ENCODE measurements around the gene OR52B4.
"Not testable (repeated sequence)": the region's sequence is repeated elsewhere in the genome, so short reads cannot be mapped to it uniquely, and the experiment has no call there.

DNA sequence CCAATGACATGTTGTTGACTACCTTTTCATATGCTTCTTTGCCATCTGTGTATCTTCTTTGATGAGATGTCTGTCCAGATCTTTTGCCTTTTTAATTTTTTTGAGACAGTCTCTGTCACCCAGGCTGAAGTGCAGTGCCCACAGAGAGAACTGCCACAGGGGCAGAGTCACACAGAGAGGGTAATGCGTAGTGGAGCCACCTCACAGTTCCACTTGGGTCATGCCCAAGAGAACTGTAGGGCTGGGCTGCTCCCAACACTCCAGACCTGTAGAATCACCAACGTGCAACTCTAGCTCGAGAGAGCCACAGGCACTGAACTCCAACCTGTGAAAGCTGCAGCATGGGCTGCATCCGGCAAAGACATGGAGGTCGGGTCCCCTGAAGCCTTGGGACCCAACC, 20.0 kb downstream of the OR52B4 start:
- TF ChIP-seq EZH2phosphoT487 (IDR thresholded peaks at IDR 0.05; ENCODE audit: borderline replicate concordance, low read depth, low read length): not testable (repeated sequence)
- TF ChIP-seq, protein P1, sequence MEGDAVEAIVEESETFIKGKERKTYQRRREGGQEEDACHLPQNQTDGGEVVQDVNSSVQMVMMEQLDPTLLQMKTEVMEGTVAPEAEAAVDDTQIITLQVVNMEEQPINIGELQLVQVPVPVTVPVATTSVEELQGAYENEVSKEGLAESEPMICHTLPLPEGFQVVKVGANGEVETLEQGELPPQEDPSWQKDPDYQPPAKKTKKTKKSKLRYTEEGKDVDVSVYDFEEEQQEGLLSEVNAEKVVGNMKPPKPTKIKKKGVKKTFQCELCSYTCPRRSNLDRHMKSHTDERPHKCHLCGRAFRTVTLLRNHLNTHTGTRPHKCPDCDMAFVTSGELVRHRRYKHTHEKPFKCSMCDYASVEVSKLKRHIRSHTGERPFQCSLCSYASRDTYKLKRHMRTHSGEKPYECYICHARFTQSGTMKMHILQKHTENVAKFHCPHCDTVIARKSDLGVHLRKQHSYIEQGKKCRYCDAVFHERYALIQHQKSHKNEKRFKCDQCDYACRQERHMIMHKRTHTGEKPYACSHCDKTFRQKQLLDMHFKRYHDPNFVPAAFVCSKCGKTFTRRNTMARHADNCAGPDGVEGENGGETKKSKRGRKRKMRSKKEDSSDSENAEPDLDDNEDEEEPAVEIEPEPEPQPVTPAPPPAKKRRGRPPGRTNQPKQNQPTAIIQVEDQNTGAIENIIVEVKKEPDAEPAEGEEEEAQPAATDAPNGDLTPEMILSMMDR (conservative IDR thresholded peaks at IDR 0.05; ENCODE audit: low read length): not testable (repeated sequence)

Data from OCI-LY7 (cell line).